Endothelial cell of umbilical vein (primary cell): ENCODE results near the gene KRT38. TPM values are rescaled to one million over a fixed set of nuclear protein-coding genes. Genes with fewer than 3 reads are reported as not detected.

ENCODE experiments used
- BruUV-seq: library from RNA; stranded (reverse); fragments of 400-500 nt; replicated peaks from 2 replicates; lab custom pipeline; 2021; lab: Mats Ljungman, UMichigan
- CTCF ChIA-PET: fragments of 300-600, 350-600 bp; sonication (Branson Sonifier 250); formaldehyde crosslinking; loops from one replicate; lab custom pipeline; 2021; ENCODE audit warnings: antibody characterized with exemption, inconsistent platforms; lab: Charles Lee
- POLR2A ChIA-PET: fragments of 300-600, 350-600 bp; sonication (Branson Sonifier 250); formaldehyde crosslinking; loops from one replicate; lab custom pipeline; 2021; ENCODE audit warnings: antibody characterized with exemption, inconsistent platforms; lab: Charles Lee
- DNase-seq: peaks from one replicate; pipeline ENCODE4 v3.0.0-alpha.2; 2011; ENCODE audit warnings: low read depth, low spot score
- FAIRE-seq: peaks from 2 replicates; lab custom pipeline; 2011; peaks lifted over from hg19 to GRCh38; lab: Jason Lieb, UNC
- H2AFZ ChIP-seq: 2 replicates; pipeline ENCODE4 v1.6.0; 2012; ENCODE audit warnings: low read depth, low read length, control low read depth, inconsistent platforms
- H3K27ac ChIP-seq: 2 replicates; pipeline ENCODE4 v1.5.1; 2011; ENCODE audit warnings: low read depth, mild to moderate bottlenecking, control low read depth, low read length, moderate library complexity; ENCODE audit not compliant: insufficient read depth
- H3K27me3 ChIP-seq, 2 experiments: 2 replicates each; pipeline versions ENCODE4 v1.6.0 to v1.6.1; 2011; ENCODE audit warnings: low read length in 2 of 2, mixed read lengths in 1 of 2; ENCODE audit not compliant: control insufficient read depth in 2 of 2, insufficient read depth in 2 of 2
- H3K36me3 ChIP-seq, 2 experiments: 2 replicates in 1 of 2; 3 replicates in 1 of 2; pipeline ENCODE4 v1.5.1; 2011; ENCODE audit warnings: low read length in 2 of 2, mild to moderate bottlenecking in 1 of 2, moderate library complexity in 1 of 2; ENCODE audit not compliant: control insufficient read depth in 2 of 2, insufficient read depth in 2 of 2; ENCODE audit errors: extremely low read depth in 1 of 2
- H3K4me1 ChIP-seq: 3 replicates; pipeline ENCODE4 v1.5.1; 2011; ENCODE audit warnings: mild to moderate bottlenecking, low read length; ENCODE audit not compliant: control insufficient read depth, insufficient read depth; ENCODE audit errors: extremely low read depth
- H3K4me2 ChIP-seq: 2 replicates; pipeline ENCODE4 v1.6.1; 2011; ENCODE audit warnings: low read length, control low read depth, mixed read lengths; ENCODE audit not compliant: insufficient read depth
- H3K4me3 ChIP-seq, 3 experiments: fragments of 200-600 bp in 1 of 3; sonication (generic), shearing (Covaris generic) in 1 of 3; replicated peaks in 1 of 3; 2 replicates each; pipeline ENCODE4 v1.5.1; 2011 to 2016; ENCODE audit warnings: control low read depth in 3 of 3, low read length in 3 of 3, mild to moderate bottlenecking in 2 of 3, inconsistent platforms in 1 of 3, low read depth in 1 of 3, moderate library complexity in 1 of 3; ENCODE audit not compliant: insufficient read depth in 1 of 3
- H3K79me2 ChIP-seq: 2 replicates; pipeline ENCODE4 v1.6.0; 2012; ENCODE audit warnings: low read length, inconsistent platforms; ENCODE audit not compliant: control insufficient read depth, insufficient read depth
- H3K9ac ChIP-seq: replicated peaks from 2 replicates; pipeline ENCODE3; 2011; ENCODE audit warnings: low read length, control low read depth; ENCODE audit not compliant: insufficient read depth; ENCODE audit errors: extremely low read depth
- H3K9me1 ChIP-seq: replicated peaks from 3 replicates; pipeline ENCODE4 v1.6.0; 2011; ENCODE audit warnings: mild to moderate bottlenecking, low read length; ENCODE audit not compliant: control insufficient read depth, insufficient read depth; ENCODE audit errors: extremely low read depth
- H3K9me3 ChIP-seq: replicated peaks from 2 replicates; pipeline ENCODE4 v1.5.1; 2012; ENCODE audit warnings: low read length, inconsistent platforms; ENCODE audit not compliant: control insufficient read depth, insufficient read depth
- H4K20me1 ChIP-seq: replicated peaks from 2 replicates; pipeline ENCODE3; 2011; ENCODE audit warnings: mild to moderate bottlenecking, low read length; ENCODE audit not compliant: control insufficient read depth, insufficient read depth; ENCODE audit errors: extremely low read depth
- CTCF ChIP-seq, 2 donors: IDR thresholded peaks; 1 replicate in 1 of 2; 2 replicates in 1 of 2; pipeline ENCODE4 v1.5.1; 2011; ENCODE audit warnings: low read length in 2 of 2, mild to moderate bottlenecking in 2 of 2, moderate library complexity in 2 of 2, control low read depth in 1 of 2, inconsistent platforms in 1 of 2, low read depth in 1 of 2; ENCODE audit not compliant: insufficient read depth in 1 of 2; ENCODE audit errors: extremely low read depth in 1 of 2
- EZH2 ChIP-seq: IDR thresholded peaks from 2 replicates; pipeline ENCODE4 v1.6.1; 2012; ENCODE audit warnings: borderline replicate concordance, low read depth, mild to moderate bottlenecking, moderate library complexity, low read length, inconsistent platforms; ENCODE audit not compliant: severe bottlenecking
- FOS ChIP-seq: IDR thresholded peaks from 2 replicates; pipeline ENCODE4 v1.6.1; 2011; ENCODE audit warnings: mild to moderate bottlenecking, low read length, moderate library complexity, borderline replicate concordance; ENCODE audit not compliant: insufficient read depth
- GATA2 ChIP-seq: IDR thresholded peaks from 2 replicates; pipeline ENCODE4 v1.7.0; 2011; ENCODE audit warnings: low read depth, mild to moderate bottlenecking, moderate library complexity, mixed read lengths, low read length; ENCODE audit not compliant: insufficient read length, insufficient read depth
- JUN ChIP-seq: IDR thresholded peaks from 2 replicates; pipeline ENCODE4 v1.6.1; 2011; ENCODE audit warnings: borderline replicate concordance, low read depth; ENCODE audit not compliant: insufficient read length, insufficient read depth
- MAX ChIP-seq: IDR thresholded peaks from 2 replicates; pipeline ENCODE4 v1.6.1; 2011; ENCODE audit not compliant: insufficient read depth, insufficient read length
- MYC ChIP-seq: IDR thresholded peaks from one replicate; pipeline ENCODE4 v1.6.1; 2011; ENCODE audit warnings: mild to moderate bottlenecking, low read depth, low read length
- POLR2A ChIP-seq: IDR thresholded peaks from 2 replicates; pipeline ENCODE4 v1.6.1; 2012; ENCODE audit warnings: low read depth, mild to moderate bottlenecking, control low read depth, low read length
- POLR2AphosphoS5 ChIP-seq: IDR thresholded peaks from 2 replicates; pipeline ENCODE4 v1.6.1; 2012; ENCODE audit warnings: low read depth, mild to moderate bottlenecking, control low read depth, low read length, moderate library complexity; ENCODE audit not compliant: insufficient read depth
- dilution Hi-C: fragments of 300-500 bp; cut with MboI; formaldehyde crosslinking; loops from one replicate; pipeline ENCODE4 v1.15.0; 2019; ENCODE audit warnings: low sequenced_read_pairs; ENCODE audit not compliant: extremely low pct_ligation_motif_present
- intact Hi-C: fragments of 100-400 bp; cut with micrococcal nuclease; formaldehyde crosslinking; loops from one replicate; pipeline ENCODE4 v1.10.0; 2022
- polyA plus RNA-seq, 4 experiments: library from polyadenylated mRNA; depleted of rRNA in 3 of 4; stranded (reverse) in 3 of 4; unstranded in 1 of 4; fragments of >200 nt; gene quantifications; 2 replicates each; pipeline versions ENCODE4 v1.2.1 to v1.2.3, GENCODE V29; 2011 to 2012; ENCODE audit warnings: missing spikeins in 1 of 4
- total RNA-seq: library from RNA; stranded (reverse); gene quantifications from 2 replicates; pipeline ENCODE4 v1.2.3, GENCODE V29; 2021

Gene KRT38
- total and polyA plus RNA-seq, 2 donors (not counting 3 experiments of a cell fraction or from before 2014, with no cell fraction given): not detected

GRCh38 chr17:41421617-41422016 is 19.2 kb downstream of the KRT38 start:
- CTCF ChIA-PET: no interaction called here
- POLR2A ChIA-PET: no interaction called here
- Histone ChIP-seq H3K27me3 (peaks cover 0 to 2% of the 10 kb centered on the region in 2 experiments), H2AFZ (no peak overlapping the region), H3K9ac (no peak overlapping the region), H3K36me3 (no peaks in the 10 kb centered on the region), H3K9me1 (no peaks in the 10 kb centered on the region), H3K9me3 (no peaks in the 10 kb centered on the region), H4K20me1 (no peaks in the 10 kb centered on the region), H3K4me2 (no peak overlapping the region), H3K4me1 (no peaks in the 10 kb centered on the region), H3K4me3 (no peak overlapping the region), H3K27ac (no peak overlapping the region), H3K79me2 (no peaks in the 10 kb centered on the region)
- no peak for FAIRE-seq
- BruUV-seq: no TSS peak
- no peak for DNase-seq
- intact Hi-C loops (loop anchor here (10.0 kb wide), 1 partner anchor 53 kb away; no protein-coding TSS in a partner anchor), dilution Hi-C loops (no loop called here)
- TF ChIP-seq MAX (no peak), POLR2A (no peak), GATA2 (no peak), EZH2 (no peak), JUN (no peak), FOS (no peak), MYC (no peak), CTCF (IDR thresholded peaks at IDR 0.05; ENCODE audit: extremely low read depth in 1 of 2, insufficient read depth in 1 of 2, low read depth in 1 of 2, low read length in 2 of 2) (no peak), POLR2AphosphoS5 (no peak)
